ENCODE data around the gene NT5C3A.

DNA sequence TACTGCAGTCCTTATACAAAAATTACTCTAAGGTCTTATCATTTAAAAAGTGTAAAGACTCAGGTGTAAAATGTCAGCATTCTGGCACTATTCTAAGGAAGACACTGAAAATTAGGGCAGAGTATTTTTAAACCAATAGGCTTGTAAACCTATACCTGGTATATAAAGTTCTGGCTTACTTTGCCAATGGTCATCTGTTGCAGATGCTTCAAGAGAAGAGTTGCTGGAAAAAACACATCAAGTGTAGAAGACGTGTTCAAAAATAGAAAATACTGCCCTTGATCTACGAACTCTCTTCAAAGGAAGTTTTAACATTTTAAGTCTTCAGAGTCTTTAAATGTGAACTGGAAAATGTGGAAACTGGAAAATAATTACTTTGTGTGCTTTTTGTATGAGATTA is 23.9 kb downstream of the NT5C3A start:
- TF ChIP-seq, protein P1, sequence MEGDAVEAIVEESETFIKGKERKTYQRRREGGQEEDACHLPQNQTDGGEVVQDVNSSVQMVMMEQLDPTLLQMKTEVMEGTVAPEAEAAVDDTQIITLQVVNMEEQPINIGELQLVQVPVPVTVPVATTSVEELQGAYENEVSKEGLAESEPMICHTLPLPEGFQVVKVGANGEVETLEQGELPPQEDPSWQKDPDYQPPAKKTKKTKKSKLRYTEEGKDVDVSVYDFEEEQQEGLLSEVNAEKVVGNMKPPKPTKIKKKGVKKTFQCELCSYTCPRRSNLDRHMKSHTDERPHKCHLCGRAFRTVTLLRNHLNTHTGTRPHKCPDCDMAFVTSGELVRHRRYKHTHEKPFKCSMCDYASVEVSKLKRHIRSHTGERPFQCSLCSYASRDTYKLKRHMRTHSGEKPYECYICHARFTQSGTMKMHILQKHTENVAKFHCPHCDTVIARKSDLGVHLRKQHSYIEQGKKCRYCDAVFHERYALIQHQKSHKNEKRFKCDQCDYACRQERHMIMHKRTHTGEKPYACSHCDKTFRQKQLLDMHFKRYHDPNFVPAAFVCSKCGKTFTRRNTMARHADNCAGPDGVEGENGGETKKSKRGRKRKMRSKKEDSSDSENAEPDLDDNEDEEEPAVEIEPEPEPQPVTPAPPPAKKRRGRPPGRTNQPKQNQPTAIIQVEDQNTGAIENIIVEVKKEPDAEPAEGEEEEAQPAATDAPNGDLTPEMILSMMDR (IDR thresholded peaks at IDR 0.05) = no peak
- TF ChIP-seq POLR2A (IDR thresholded peaks at IDR 0.05) = no peak

Data from stomach (tissue), 4 donors.